Inflammatory macrophage (primary cell): Measurements from ENCODE around the gene KPTN.

ENCODE experiments used
- DNase-seq, 2 donors: peaks; one replicate each; pipeline ENCODE4 v3.0.0-alpha.2; 2020 to 2022

Gene KPTN

DNA sequence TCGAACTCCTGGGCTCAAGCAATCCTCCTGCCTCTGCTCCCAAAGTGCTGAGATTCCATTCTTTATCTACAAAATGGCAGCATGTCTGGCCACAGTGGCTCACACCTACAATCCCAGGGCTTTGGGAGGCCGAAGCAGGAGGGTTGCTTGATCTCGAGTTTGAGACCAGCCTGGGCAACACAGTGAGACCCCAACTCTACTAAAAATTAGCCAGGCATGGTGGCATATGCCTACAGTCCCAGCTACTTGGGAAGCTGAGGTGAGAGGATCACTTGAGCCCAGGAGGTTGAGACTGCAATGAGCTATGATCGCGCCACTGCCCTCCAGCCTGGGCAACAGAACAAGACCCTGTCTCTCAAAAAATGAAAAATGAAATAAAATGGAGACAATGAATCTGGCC, 24.7 kb upstream of the KPTN start:
- DNase-seq: no peak

DNA sequence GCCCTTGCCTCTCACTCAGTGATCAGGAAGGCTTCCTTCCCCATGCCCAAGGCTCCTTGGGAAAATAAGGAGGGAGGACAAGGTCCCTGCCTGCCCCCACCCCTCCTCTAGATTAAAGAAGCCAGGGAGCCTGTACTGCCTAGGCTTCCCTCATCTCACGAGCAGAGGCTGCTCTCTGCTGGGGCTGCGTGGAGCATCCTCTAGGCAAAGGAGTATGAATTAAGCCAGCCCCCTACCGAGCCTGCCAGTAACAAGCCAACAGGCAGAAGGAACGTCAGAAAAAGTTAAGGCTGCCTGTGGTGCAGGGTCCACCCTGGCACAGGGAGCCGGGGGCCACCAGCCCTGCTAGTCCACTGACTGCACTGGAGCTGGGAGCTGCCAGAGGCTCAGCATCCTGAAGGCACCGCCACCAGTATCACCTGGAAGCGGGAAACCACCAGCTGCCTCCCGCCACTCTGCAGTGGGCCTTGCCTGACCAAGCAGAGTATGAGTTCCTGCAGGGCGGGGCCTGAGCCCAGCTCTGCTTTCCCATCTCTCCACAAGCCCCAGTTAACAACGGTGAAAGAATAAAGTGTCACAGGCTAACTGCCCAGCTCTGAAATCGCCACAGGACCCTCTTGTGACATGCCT, 24.0 kb upstream of the KPTN start:
- no peak for DNase-seq

- DNase-seq: no peak
These were observed 23.0 kb upstream of the KPTN start for GRCh38 chr19:47507012-47507411.

- DNase-seq: no peak
These were observed 22.4 kb upstream of the KPTN start for GRCh38 chr19:47506459-47506858.

GRCh38 chr19:47505506-47505905, 21.5 kb upstream of the KPTN start:
- no peak for DNase-seq

DNA sequence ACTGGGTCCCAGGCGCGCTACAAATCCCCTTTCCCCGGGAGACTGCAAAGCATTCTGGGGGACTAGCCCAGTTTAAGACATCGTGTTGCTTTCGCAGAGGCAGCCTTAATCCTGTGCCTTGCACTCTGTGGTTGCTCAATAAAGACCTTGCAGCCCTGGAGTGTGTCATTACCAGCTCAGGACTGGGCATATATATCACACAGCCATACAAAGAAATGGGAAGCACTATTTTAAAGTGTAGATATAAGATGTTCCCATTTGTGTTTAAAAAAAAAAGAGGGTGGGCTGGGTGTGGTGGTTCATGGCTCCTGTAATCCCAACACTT, 19.8 kb upstream of the KPTN start:
- no peak for DNase-seq

- no peak for DNase-seq
These were observed 19.3 kb upstream of the KPTN start for GRCh38 chr19:47503130-47503825.

DNA sequence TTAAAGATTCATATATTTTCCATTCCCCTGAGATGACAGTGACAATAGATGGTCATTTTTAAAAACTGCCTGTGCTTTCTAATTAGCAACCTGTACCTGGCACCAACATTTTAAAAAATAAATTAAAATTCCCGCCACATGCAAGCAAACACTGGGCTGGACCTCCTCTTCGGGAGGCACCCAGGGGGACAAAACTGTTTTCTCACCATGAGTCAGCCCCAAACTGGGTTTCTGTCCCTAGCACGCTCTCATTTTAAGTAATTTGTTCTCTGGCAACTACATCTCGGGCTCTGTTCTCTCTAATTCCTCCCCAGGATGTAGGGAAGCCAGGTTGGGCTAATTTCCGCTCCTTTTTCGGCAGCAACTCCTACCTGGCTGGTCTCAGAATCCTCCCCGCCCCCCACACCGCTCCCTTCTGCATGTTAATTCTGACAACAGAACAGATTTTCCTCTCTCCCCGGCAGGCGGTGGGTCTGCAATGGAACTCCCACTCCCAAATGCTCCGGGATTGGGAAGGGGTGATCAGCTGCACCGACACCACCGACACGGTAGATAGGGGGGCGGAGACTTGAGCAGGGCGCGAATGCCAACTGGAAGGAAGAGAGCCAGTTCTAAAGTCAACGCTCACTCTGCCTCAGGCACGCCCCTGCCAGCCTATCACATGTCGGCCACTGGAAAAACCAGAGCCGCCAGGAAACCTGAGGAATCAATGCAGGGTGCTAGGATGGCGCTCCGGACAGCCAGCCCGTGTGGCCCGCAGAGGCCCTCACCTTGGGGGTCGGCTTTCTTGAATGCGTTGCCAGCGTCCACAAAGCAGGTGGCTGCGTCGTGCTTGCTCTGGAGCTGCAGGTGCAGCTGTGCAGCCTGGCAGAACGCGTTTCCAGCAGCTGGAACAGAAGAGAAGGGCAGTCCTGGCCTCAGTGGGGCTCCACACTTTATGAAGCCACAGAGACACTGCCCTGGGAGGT, 16.1 kb upstream of the KPTN start:
- DNase-seq: no peak

DNA sequence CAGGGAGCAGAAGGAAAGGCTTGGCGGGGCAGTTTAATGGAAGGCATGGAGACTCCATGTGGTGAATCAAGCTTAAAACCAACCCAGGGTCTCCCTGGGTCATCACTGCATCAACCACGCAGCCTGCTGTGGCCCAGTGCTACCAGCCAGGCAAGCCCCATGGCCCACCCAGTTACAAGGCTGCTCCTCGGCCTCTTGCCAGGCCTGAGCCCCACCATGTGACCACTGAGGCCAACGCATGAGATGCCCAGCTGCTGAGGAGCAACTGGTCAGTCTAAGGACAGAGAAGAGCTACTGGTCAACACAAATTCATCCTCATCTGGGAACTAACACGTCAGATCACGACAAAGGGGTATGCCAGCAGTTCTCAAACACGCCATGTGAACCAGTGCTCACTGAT, 15.4 kb upstream of the KPTN start:
- DNase-seq: no peak

GRCh38 chr19:47498561-47498960, 14.5 kb upstream of the KPTN start:
- no peak for DNase-seq

GRCh38 chr19:47497821-47498520, 14.0 kb upstream of the KPTN start:
- no peak for DNase-seq

GRCh38 chr19:47497050-47497766, 13.2 kb upstream of the KPTN start:
- DNase-seq: no peak

DNA sequence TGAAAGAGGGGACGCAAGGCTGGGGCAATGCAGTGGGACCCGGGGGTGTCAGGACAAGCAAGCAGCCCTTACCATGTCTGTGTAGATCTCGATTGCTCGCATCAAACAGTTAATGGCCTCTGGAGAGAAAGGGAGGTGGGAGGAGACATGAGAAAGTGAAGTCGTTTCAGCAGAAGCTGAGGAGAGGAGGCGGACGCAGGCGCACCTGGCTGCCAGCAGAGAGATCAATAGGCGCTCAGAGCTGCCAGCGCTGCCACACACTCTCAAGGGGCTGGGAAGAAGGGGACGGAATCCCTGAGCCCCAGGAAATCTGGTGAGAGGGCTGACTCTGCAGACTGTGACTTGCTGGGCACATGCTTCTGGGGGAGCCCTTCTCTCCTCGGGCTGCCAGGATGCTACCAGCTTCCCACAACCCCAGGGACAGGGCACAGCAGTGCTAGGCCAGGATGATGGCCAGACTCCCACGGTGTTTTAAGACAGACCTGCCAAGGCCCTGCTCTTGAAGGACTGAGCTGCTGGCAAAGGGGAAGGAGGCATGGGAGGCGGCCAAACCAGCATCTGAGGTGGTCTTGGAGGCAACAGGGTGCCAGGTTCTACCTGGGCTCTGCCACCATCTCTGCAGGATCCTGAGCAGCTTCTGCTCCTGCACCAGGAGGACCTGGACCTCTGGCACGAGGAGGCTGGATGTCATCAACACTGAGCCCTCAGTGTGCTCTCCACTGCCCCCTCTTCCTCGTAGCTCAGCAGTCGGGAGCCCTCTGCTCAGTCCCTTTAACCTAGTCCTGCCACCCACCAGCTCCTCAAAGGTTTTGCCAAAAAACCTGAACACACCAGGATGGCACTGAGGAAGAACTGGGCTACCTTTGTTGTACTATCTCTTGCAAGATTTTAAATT, 11.7 kb upstream of the KPTN start:
- no peak for DNase-seq

DNA sequence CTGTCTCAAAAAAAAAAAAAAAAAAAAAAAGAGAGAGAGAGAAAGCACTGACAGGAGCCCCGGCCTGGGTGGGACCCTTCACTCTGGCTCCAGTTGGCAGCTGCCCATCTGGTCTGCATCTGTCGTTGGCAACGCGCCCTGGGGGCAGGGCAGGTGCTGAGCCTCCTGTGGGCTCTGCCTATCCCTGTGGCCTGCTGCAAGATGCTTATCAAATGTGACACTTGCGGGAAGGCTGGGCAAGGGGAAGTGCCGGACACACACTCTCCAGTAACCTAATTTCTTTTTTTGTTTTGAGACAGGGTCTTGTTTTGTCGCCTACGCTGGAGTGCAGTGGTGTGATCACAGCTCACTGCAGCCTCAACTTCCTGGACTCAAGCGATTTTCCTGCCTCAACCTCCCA, 10.7 kb upstream of the KPTN start:
- no peak for DNase-seq

DNA sequence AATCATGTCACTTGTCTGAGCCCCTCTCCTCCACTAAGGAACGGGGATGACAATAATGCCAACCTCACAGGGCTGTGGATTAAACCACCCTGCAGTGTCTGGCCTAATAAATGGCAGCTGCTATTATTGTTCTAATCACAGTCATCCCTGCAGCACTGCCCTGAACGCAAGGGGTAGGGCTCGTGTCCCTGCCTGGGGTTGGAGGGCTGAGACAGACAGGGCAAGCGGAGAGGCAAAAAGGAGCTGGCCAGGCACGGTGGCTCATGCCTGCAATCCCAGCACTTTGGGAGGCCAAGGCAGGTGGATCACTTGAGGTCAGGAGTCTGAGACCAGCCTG, 10.2 kb upstream of the KPTN start:
- no peak for DNase-seq

DNA sequence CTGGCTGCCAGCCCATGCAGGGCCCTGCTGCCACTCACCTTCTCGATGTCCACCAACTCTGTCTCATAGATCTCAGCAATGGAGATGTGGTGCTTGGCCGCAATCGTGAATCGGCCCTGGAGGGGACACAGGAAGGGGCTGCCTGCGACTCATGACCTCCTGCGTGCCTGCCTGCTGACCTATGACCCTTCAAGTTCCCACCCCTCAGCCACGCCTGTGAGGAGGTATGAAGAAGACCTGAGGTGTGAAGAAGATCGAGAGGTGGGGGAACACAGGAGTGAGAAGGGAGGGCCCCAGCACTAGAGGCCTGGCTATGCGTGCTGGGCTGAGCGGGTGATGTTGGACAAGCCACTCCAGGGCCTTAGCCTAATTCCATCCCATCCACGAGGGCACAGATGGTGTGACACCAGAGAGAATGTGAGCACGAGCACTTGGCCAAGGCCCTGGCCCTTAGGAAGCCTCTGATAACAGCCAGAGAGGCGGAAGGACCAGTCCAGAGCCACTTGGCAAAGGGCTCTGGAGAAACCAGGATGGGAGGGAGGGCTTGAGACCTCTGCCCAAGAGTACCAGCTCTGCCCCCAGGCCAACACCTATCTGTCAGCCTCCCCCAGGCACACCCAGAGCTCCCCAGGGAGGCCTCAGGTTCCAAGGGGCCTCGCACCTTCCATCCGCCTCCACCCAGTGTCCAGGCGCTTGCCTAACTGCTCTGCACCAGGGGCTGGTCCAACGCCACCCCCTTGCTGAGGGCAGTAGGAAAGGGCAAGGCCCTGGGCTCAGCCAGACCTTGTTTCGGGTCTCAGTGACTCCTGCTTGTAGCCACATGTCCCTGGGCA, 9.6 kb upstream of the KPTN start:
- DNase-seq: no peak

GRCh38 chr19:47492571-47493377, 8.8 kb upstream of the KPTN start:
- no peak for DNase-seq

DNA sequence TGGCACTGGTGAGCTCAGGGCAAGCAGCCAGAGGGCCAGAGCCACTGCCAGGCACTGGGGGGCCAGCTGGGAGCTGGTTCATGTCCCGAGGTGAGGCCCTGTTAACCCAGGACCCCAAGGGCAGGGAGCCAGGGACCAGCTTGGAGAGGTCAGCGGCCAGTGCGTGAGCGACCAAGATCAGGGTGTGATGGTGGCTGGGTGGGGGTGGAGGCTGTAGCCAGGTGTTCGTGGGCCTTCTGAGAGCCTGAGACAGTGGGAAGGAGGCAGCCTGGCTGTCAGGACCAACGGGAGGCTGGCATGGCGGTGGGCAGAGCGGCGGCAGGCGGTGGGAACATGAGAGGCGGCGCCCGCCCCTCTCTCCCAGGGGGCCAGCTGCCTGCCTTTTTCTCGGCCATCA, 8.1 kb upstream of the KPTN start:
- DNase-seq: no peak

DNA sequence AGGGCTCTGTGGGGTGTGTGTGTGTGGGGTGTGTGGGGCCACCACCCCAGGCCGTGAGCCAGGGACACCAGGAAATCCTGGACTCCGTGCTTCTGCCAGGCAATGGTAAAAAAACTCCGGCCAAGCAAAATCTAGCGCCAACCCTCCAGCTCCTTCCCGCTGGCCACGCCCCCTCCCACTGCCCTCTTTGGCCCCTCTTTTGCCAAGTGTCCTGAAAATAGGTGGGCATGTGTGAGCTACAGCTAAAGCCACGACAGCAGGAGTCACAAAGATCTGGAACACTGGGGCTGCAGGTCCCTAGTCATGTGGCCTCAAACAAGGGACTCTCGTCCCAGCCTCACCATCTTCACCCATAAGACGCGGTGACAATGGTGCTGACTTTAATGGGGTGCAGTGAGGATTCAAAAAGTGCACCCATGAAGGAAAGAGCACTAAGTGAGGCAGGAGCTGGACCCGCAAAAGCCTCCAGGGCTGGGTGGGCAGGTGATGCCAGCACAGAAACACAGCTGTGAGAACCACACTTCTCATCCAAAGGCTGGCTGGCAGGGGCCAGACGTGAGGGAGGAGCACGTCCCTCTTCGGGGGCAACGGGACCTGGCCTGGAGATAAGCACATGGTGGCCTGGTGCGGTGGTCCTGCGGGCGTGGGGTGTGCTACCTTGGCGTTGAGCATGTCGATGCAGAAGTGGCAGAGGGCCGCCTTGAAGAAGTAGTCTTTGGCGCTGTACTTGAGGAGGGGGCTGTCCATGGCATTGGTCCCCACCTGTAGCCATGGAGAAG, 7.5 kb upstream of the KPTN start:
- DNase-seq: no peak
